IMR-90 (cell line): ENCODE data around the gene DENND10. TPM values are rescaled to one million over a fixed set of nuclear protein-coding genes. Genes with fewer than 3 reads are reported as not detected.

Experiments used
- ATAC-seq: fragments of 200-7000 bp; cut with Tn5 transposase; 2 replicates; pipeline ENCODE4 v1.9.1; 2020; ENCODE audit warnings: low read depth, mild to moderate bottlenecking, moderate library complexity
- BruUV-seq: library from RNA; stranded (reverse); fragments of 400-500 nt; replicated peaks from 2 replicates; lab custom pipeline; 2021; lab: Mats Ljungman, UMichigan
- CTCF ChIA-PET: fragments of 300-600 bp; formaldehyde crosslinking; extraction: SDS; loops from one replicate; lab custom pipeline; 2021; ENCODE audit warnings: antibody characterized with exemption; lab: Yijun Ruan, JAX
- POLR2A ChIA-PET: fragments of 300-600 bp; sonication (Branson Sonifier 250); formaldehyde crosslinking; loops from one replicate; lab custom pipeline; 2022; ENCODE audit warnings: antibody characterized with exemption; ENCODE audit not compliant: unreplicated experiment; lab: Charles Lee
- DNase-seq: peaks from one replicate; pipeline ENCODE4 v3.0.0; 2013
- H2AFZ ChIP-seq: replicated peaks from 2 replicates; pipeline ENCODE3; 2013; ENCODE audit warnings: low read length, mild to moderate bottlenecking; ENCODE audit not compliant: poor library complexity
- H2AK5ac ChIP-seq: 2 replicates; pipeline ENCODE4 v1.6.1; 2013; ENCODE audit warnings: low read depth, low read length, inconsistent platforms
- H2AK9ac ChIP-seq: replicated peaks from 2 replicates; pipeline ENCODE3; 2013; ENCODE audit warnings: mild to moderate bottlenecking, low read depth, low read length, moderate library complexity; ENCODE audit not compliant: poor library complexity
- H2BK120ac ChIP-seq: 2 replicates; pipeline ENCODE4 v1.6.1; 2013; ENCODE audit warnings: low read depth, low read length, inconsistent platforms
- H2BK15ac ChIP-seq: 3 replicates; pipeline ENCODE4 v1.6.1; 2013; ENCODE audit warnings: low read depth, low read length, inconsistent platforms
- H2BK20ac ChIP-seq: 2 replicates; pipeline ENCODE4 v1.6.1; 2013; ENCODE audit warnings: low read depth, mild to moderate bottlenecking, inconsistent platforms, low read length, moderate library complexity
- H2BK5ac ChIP-seq: 2 replicates; pipeline ENCODE4 v1.6.1; 2013; ENCODE audit warnings: mild to moderate bottlenecking, low read depth, low read length, inconsistent platforms; ENCODE audit not compliant: poor library complexity, severe bottlenecking
- H3K14ac ChIP-seq: replicated peaks from 2 replicates; pipeline ENCODE4 v1.6.1; 2013; ENCODE audit warnings: low read depth, low read length, inconsistent platforms
- H3K18ac ChIP-seq: 2 replicates; pipeline ENCODE4 v1.6.1; 2013; ENCODE audit warnings: low read depth, low read length, control low read depth
- H3K23ac ChIP-seq: 2 replicates; pipeline ENCODE4 v1.6.1; 2013; ENCODE audit warnings: low read depth, low read length, inconsistent platforms
- H3K27ac ChIP-seq: 2 replicates; pipeline ENCODE4 v1.5.1; 2013; ENCODE audit warnings: mild to moderate bottlenecking, control low read depth, low read length; ENCODE audit not compliant: insufficient read depth
- H3K27me3 ChIP-seq: 2 replicates; pipeline ENCODE4 v1.6.1; 2013; ENCODE audit warnings: low read length; ENCODE audit not compliant: control insufficient read depth, insufficient read depth
- H3K36me3 ChIP-seq: 2 replicates; pipeline ENCODE4 v1.6.1; 2013; ENCODE audit warnings: low read length, mixed read lengths; ENCODE audit not compliant: control insufficient read depth, insufficient read depth
- H3K4ac ChIP-seq: 2 replicates; pipeline ENCODE4 v1.6.1; 2013; ENCODE audit warnings: low read depth, low read length, inconsistent platforms
- H3K4me1 ChIP-seq: 2 replicates; pipeline ENCODE4 v1.6.1; 2013; ENCODE audit warnings: low read length, mixed read lengths; ENCODE audit not compliant: control insufficient read depth, insufficient read depth
- H3K4me2 ChIP-seq: 2 replicates; pipeline ENCODE4 v1.6.1; 2013; ENCODE audit warnings: low read depth, mild to moderate bottlenecking, control low read depth, low read length, moderate library complexity
- H3K4me3 ChIP-seq: 2 replicates; pipeline ENCODE4 v1.5.1; 2013; ENCODE audit warnings: low read depth, mild to moderate bottlenecking, control low read depth, low read length, moderate library complexity; ENCODE audit not compliant: insufficient read depth
- H3K56ac ChIP-seq: 2 replicates; pipeline ENCODE4 v1.6.1; 2013; ENCODE audit warnings: low read length, inconsistent platforms; ENCODE audit not compliant: insufficient read depth; ENCODE audit errors: extremely low read depth
- H3K79me1 ChIP-seq, 2 experiments: 2 replicates each; pipeline ENCODE4 v1.6.1; 2013; ENCODE audit warnings: low read length in 2 of 2, inconsistent platforms in 1 of 2, low read depth in 1 of 2
- H3K9ac ChIP-seq: 2 replicates; pipeline ENCODE4 v1.6.1; 2013; ENCODE audit warnings: low read depth, low read length, control low read depth
- H3K9me1 ChIP-seq: 2 replicates; pipeline ENCODE4 v1.6.1; 2013; ENCODE audit warnings: low read length, inconsistent platforms; ENCODE audit not compliant: insufficient read depth
- H3K9me3 ChIP-seq: 2 replicates; pipeline ENCODE4 v1.6.1; 2013; ENCODE audit warnings: low read length; ENCODE audit not compliant: control insufficient read depth, insufficient read depth
- H4K20me1 ChIP-seq: 2 replicates; pipeline ENCODE4 v1.6.1; 2013; ENCODE audit warnings: low read length, inconsistent platforms; ENCODE audit not compliant: insufficient read depth
- H4K5ac ChIP-seq: 2 replicates; pipeline ENCODE4 v1.6.1; 2013; ENCODE audit warnings: mild to moderate bottlenecking, low read depth, low read length, control low read depth
- H4K8ac ChIP-seq, 2 experiments: 2 replicates each; pipeline ENCODE4 v1.6.1; 2013; ENCODE audit warnings: low read depth in 2 of 2, low read length in 2 of 2, control low read depth in 1 of 2, inconsistent platforms in 1 of 2
- H4K91ac ChIP-seq: 2 replicates; pipeline ENCODE4 v1.6.1; 2013; ENCODE audit warnings: low read depth, low read length, inconsistent platforms; ENCODE audit not compliant: insufficient read depth
- CEBPB ChIP-seq: IDR thresholded peaks from 2 replicates; pipeline ENCODE4 v1.6.1; 2012; ENCODE audit warnings: low read depth, low read length, improper control_type of control experiment
- FOS ChIP-seq: fragments of 150-350 bp; IDR thresholded peaks from 2 replicates; pipeline ENCODE4 v1.6.1; 2016; ENCODE audit warnings: low read depth, low read length
- MAFK ChIP-seq: IDR thresholded peaks from 2 replicates; pipeline ENCODE4 v1.6.1; 2012; ENCODE audit warnings: low read depth, low read length, improper control_type of control experiment
- NFE2L2 ChIP-seq: fragments of 150-350 bp; IDR thresholded peaks from 2 replicates; pipeline ENCODE4 v1.6.1; 2016; ENCODE audit warnings: low read depth, mild to moderate bottlenecking, low read length
- RAD21 ChIP-seq: IDR thresholded peaks from 2 replicates; pipeline ENCODE4 v1.6.1; 2012; ENCODE audit warnings: low read length, improper control_type of control experiment
- RFX5 ChIP-seq: IDR thresholded peaks from 2 replicates; pipeline ENCODE4 v1.8.0; 2012; ENCODE audit warnings: low read depth, mild to moderate bottlenecking, low read length, moderate library complexity
- WGBS, 2 experiments: methylation state at CpG; one replicate each; pipeline versions ENCODE4 v1.1.5 to v1.1.7; 2013; ENCODE audit warnings: missing lambda C conversion rate in 2 of 2; ENCODE audit not compliant: insufficient read length in 1 of 2; ENCODE audit errors: extremely low coverage in 2 of 2; 5-methylcytosine and 5-hydroxymethylcytosine counted together
- dilution Hi-C: fragments of 300-500 bp; cut with HindIII; formaldehyde crosslinking; loops from one replicate; pipeline ENCODE4 v1.14.3; 2018; ENCODE audit warnings: low sequenced_read_pairs; ENCODE audit not compliant: unreplicated experiment
- in situ Hi-C: fragments of 300-500 bp; cut with MboI; formaldehyde crosslinking; loops from 3 replicates; pipeline ENCODE4 v1.14.3; 2019; ENCODE audit warnings: low sequenced_read_pairs, inconsistent platforms, mixed read lengths
- intact Hi-C: fragments of 100-400 bp; cut with micrococcal nuclease; formaldehyde crosslinking; loops from 2 replicates; pipeline ENCODE4 v1.10.0; 2022
- polyA plus RNA-seq, 3 experiments: library from polyadenylated mRNA; depleted of rRNA; stranded (reverse); fragments of >200 nt; gene quantifications; 2 replicates each; pipeline ENCODE4 v1.2.3, GENCODE V29; 2012; ENCODE audit warnings: low replicate concordance in 1 of 3
- total RNA-seq: library from RNA; depleted of rRNA; stranded (reverse); fragments of >200 nt; gene quantifications from 2 replicates; pipeline ENCODE4 v1.2.3, GENCODE V29; 2012

The DENND10 gene
- total and polyA plus RNA-seq, 2 of the 4 experiments (the other 2 are of a cell fraction) = 50.9 to 81.4 TPM

DNA sequence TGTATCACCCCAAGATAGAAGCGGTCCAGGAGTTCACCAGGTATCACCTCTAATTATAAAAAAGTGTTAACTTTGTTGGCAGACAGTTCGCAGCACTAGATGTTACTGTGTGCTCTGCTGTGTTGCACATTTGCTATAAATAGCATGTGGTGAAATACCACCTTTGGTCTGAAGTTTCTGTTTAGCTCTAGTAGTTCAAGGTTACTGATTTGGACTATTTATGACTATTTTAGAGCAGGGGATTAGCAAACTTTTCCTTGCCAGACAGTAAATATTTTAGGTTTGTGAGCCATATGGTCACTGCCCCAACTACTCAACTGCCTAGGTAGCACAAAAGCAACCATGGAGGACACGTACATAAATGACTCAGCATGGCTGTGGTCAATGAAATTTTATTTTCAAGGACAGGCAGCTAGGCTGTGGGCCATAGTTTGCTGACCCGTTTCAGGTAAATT lies 16.5 kb downstream of the DENND10 start:
- Histone ChIP-seq H2BK5ac (peak overlapping the region; percentile 85), H3K4ac (no peak overlapping the region), H3K4me2 (no peak overlapping the region; the same call in 1 of the 2 replicates), H4K20me1 (peaks cover 4% of the 10 kb centered on the region; the same call in 1 of the 2 replicates), H2BK15ac (no peak overlapping the region), H3K79me1 (peaks cover 2 to 27% of the 10 kb centered on the region in 2 experiments; a peak in 3 of 4 replicates), H2AK5ac (no peak overlapping the region), H3K27me3 (no peaks in the 10 kb centered on the region), H2BK120ac (no peak overlapping the region), H4K5ac (no peak overlapping the region), H4K91ac (no peak overlapping the region), H3K9me1 (peaks cover 4% of the 10 kb centered on the region; the same call in 1 of the 2 replicates), H2BK20ac (no peak overlapping the region), H3K4me1 (peaks cover 2% of the 10 kb centered on the region; the same call in 1 of the 2 replicates), H2AFZ (no peak overlapping the region), H3K23ac (no peak overlapping the region), H4K8ac (no peak overlapping the region), H3K56ac (no peak overlapping the region), H3K18ac (no peak overlapping the region), H3K36me3 (peaks cover 51% of the 10 kb centered on the region), H3K4me3 (no peak overlapping the region), H3K14ac (no peak overlapping the region), H3K9me3 (no peaks in the 10 kb centered on the region), H3K9ac (no peak overlapping the region), H3K27ac (peak overlapping the region; percentile 7; the same call in 1 of the 2 replicates), H2AK9ac (no peak overlapping the region)
- dilution Hi-C loops (no loop called here), in situ Hi-C loops (no loop called here), intact Hi-C loops (no loop called here)
- ChIA-PET POLR2A (no interaction called here), CTCF (interaction anchor here (1.0 to 1.1 kb wide), 2 partner anchors 11 kb away, joined by 3 to 4 read pairs; no protein-coding TSS in a partner anchor)
- BruUV-seq = no TSS peak
- ATAC-seq (peak; percentile 78), DNase-seq (peak; percentile 83)
- TF ChIP-seq RFX5 (no peak), RAD21 (no peak), NFE2L2 (peak; percentile 72; the same call in 1 of the 2 replicates), CEBPB (peak; percentile 64), FOS (peak; percentile 42; the same call in 1 of the 2 replicates), MAFK (peak; percentile 51; the same call in 1 of the 2 replicates)
- 53% methylated on average over 3 of the region's 4 CpGs; no CpG with 5 or more reads in 1 of the 2 experiments for WGBS, 2 experiments
